Prostate gland (tissue), 2 donors: ENCODE data around the gene DYSF. TPM values are rescaled to one million over a fixed set of nuclear protein-coding genes. Genes with fewer than 3 reads are reported as not detected.

Experiments used
- DNase-seq: peaks from one replicate; pipeline ENCODE4 v3.0.0-alpha.2; 2019; ENCODE audit warnings: low spot score
- H3K27ac ChIP-seq, 2 donors: fragments of 200-600 bp; sonication (generic); 2 replicates each; pipeline ENCODE4 v1.5.1; 2017 to 2019
- H3K27me3 ChIP-seq: fragments of 200-600 bp; sonication (generic); replicated peaks from 2 replicates; pipeline ENCODE4 v1.5.1; 2019; ENCODE audit not compliant: insufficient read depth
- H3K36me3 ChIP-seq, 2 donors: fragments of 200-600 bp; sonication (generic); 1 replicate in 1 of 2; 2 replicates in 1 of 2; pipeline versions ENCODE4 v1.5.1 to v1.8.1; 2017 to 2019
- H3K4me1 ChIP-seq: fragments of 200-600 bp; sonication (generic); replicated peaks from 2 replicates; pipeline ENCODE4 v1.5.1; 2019
- H3K4me3 ChIP-seq, 2 donors: fragments of 200-600 bp; sonication (generic); 2 replicates each; pipeline ENCODE4 v1.5.1; 2017 to 2019
- H3K9me3 ChIP-seq: fragments of 200-600 bp; sonication (generic); 2 replicates; pipeline ENCODE4 v1.5.1; 2017
- CTCF ChIP-seq, 4 experiments: fragments of 200-600 bp in 2 of 4; fragments of 450-650 bp in 2 of 4; sonication (generic) in 2 of 4; IDR thresholded peaks; 1 replicate in 3 of 4; 2 replicates in 1 of 4; pipeline ENCODE4 v1.5.1; 2016 to 2019; ENCODE audit warnings: antibody characterized with exemption in 4 of 4, mild to moderate bottlenecking in 2 of 4, moderate library complexity in 2 of 4
- POLR2A ChIP-seq: fragments of 450-650 bp; IDR thresholded peaks from one replicate; pipeline ENCODE4 v1.6.1; 2016; ENCODE audit warnings: antibody characterized with exemption, mild to moderate bottlenecking
- POLR2AphosphoS5 ChIP-seq: sonication (generic); formaldehyde crosslinking; IDR thresholded peaks from one replicate; pipeline ENCODE4 v1.6.1; 2017; ENCODE audit warnings: antibody characterized with exemption
- WGBS: methylation state at CpG from one replicate; pipeline ENCODE4 v1.1.5; 2018; 5-methylcytosine and 5-hydroxymethylcytosine counted together
- intact Hi-C: fragments of 100-400 bp; cut with DNase I; formaldehyde crosslinking; loops from one replicate; pipeline ENCODE4 v1.14.2; 2022
- total RNA-seq, 2 donors: library from RNA; depleted of rRNA; stranded (reverse); fragments of >200 nt; gene quantifications; one replicate each; pipeline ENCODE4 v1.1.0, GENCODE V29; 2016

DYSF gene
- total RNA-seq, 2 donors from 2014 or later = 5.9 to 9.4 TPM

- Histone ChIP-seq H3K27ac (no peak overlapping the region), H3K4me1 (no peaks in the 10 kb centered on the region), H3K9me3 (no peaks in the 10 kb centered on the region), H3K27me3 (no peaks in the 10 kb centered on the region), H3K4me3 (no peak overlapping the region), H3K36me3 (no peaks in the 10 kb centered on the region)
- 16% methylated on average over 4 of the region's 4 CpGs for WGBS
- TF ChIP-seq CTCF (IDR thresholded peaks at IDR 0.05) (no peak), POLR2A (no peak), POLR2AphosphoS5 (no peak)
- no peak for DNase-seq
- intact Hi-C loops = no loop called here
Observed at GRCh38 chr2:71679491-71679890, 226.1 kb downstream of the DYSF start.

- TF ChIP-seq CTCF (IDR thresholded peaks at IDR 0.05) (no peak), POLR2A (no peak)
- H3K36me3 ChIP-seq = no peaks in the 10 kb centered on the region
- H3K4me3 ChIP-seq = no peak overlapping the region
- H3K27ac ChIP-seq = no peak overlapping the region
- DNase-seq = no peak
- 90% methylated on average over 6 of the region's 6 CpGs for WGBS
- H3K4me1 ChIP-seq = no peaks in the 10 kb centered on the region
- no peaks in the 10 kb centered on the region for H3K27me3 ChIP-seq
- H3K9me3 ChIP-seq = no peaks in the 10 kb centered on the region
- intact Hi-C loops = no loop called here
Observed at GRCh38 chr2:71680925-71681324, 227.6 kb downstream of the DYSF start.

- H3K4me3 ChIP-seq = no peak overlapping the region
- TF ChIP-seq CTCF (IDR thresholded peaks at IDR 0.05) (no peak), POLR2A (no peak), POLR2AphosphoS5 (no peak)
- H3K36me3 ChIP-seq = no peaks in the 10 kb centered on the region
- H3K4me1 ChIP-seq = no peaks in the 10 kb centered on the region
- no peaks in the 10 kb centered on the region for H3K9me3 ChIP-seq
- intact Hi-C loops = no loop called here
- H3K27ac ChIP-seq = no peak overlapping the region
- 92% methylated on average over 5 of the region's 5 CpGs for WGBS
- H3K27me3 ChIP-seq = no peaks in the 10 kb centered on the region
- DNase-seq = no peak
Observed at GRCh38 chr2:71681626-71682025, 228.3 kb downstream of the DYSF start.

- WGBS = 97% methylated on average over 11 of the region's 11 CpGs
- no peaks in the 10 kb centered on the region for H3K36me3 ChIP-seq
- intact Hi-C loops = no loop called here
Observed at GRCh38 chr2:71682341-71682740, 229.0 kb downstream of the DYSF start.

More at GRCh38 chr2:71682341-71682740, 229.0 kb downstream of the DYSF start:
- Histone ChIP-seq H3K4me3 (no peak overlapping the region), H3K4me1 (no peaks in the 10 kb centered on the region), H3K9me3 (no peaks in the 10 kb centered on the region), H3K27ac (no peak overlapping the region), H3K27me3 (no peaks in the 10 kb centered on the region)
- DNase-seq = no peak
- no peak for TF ChIP-seq POLR2A
- no peak for TF ChIP-seq POLR2AphosphoS5
- TF ChIP-seq CTCF (IDR thresholded peaks at IDR 0.05) = no peak
